ENCODE data around the gene AHSP. TPM values are rescaled to one million over a fixed set of nuclear protein-coding genes. Genes with fewer than 3 reads are reported as not detected.
"Not testable (repeated sequence)": the region's sequence is repeated elsewhere in the genome, so short reads cannot be mapped to it uniquely, and the experiment has no call there.

The AHSP gene
- not detected in 2 replicates for polyA plus RNA-seq (2014; cell fraction: cytosol; rRNA removed)
- not detected in 2 replicates for polyA plus RNA-seq (2014; cell fraction: nucleus; rRNA removed)

GRCh38 chr16:31527734-31528274 is at the start of gene AHSP:
Gene AHSP (plus strand): TSS chr16:31527900. CDS start chr16:31528140, 240 bp downstream.
- DNase-seq (ENCODE audit: low spot score) = no peak

GRCh38 chr16:31478956-31479355 is 48.7 kb upstream of the AHSP start:
- DNase-seq (ENCODE audit: low spot score) = no peak

- DNase-seq (ENCODE audit: low spot score) = no peak
Measured at GRCh38 chr16:31479751-31480150, 47.9 kb upstream of the AHSP start.

DNA sequence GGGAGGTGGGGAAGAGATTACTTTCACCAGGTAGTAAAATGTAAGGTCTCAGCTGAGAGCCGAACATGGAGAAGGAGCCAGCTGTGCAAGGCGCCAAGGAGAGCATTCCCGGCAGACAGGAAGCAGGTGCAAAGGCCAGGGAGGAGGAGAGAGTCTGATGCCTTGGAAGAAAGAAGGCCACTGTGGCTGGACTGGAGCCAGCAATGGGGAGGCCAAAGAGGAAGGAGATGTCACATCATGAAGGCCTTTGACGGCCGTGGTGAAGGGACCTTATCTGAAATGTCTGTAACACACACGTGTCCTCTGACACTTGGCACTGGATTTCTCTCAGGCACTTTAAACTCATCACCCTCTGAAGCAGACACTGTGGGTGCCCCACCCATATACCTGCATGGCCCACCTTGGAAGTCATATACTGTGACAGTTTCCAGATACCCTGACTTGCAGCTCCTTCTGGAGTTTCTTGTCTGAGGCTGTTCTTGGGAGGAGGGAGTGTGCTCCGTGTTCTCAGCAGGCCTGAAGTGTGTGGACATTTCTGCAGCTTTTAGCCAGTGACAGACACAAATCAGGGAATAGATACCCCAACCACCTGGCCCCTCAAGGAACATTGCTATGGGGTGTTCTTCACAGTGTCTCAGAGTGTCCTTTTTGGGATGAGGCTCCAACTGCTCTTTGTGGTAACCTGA is 46.7 kb upstream of the AHSP start:
- peak; percentile 21 for DNase-seq (ENCODE audit: low spot score)

GRCh38 chr16:31483081-31483480 is 44.6 kb upstream of the AHSP start, which contains the start of gene SLC5A2:
Gene SLC5A2 (plus strand): TSS chr16:31483123. CDS start chr16:31483137, 14 bp downstream.
- DNase-seq (ENCODE audit: low spot score) = no peak

DNA sequence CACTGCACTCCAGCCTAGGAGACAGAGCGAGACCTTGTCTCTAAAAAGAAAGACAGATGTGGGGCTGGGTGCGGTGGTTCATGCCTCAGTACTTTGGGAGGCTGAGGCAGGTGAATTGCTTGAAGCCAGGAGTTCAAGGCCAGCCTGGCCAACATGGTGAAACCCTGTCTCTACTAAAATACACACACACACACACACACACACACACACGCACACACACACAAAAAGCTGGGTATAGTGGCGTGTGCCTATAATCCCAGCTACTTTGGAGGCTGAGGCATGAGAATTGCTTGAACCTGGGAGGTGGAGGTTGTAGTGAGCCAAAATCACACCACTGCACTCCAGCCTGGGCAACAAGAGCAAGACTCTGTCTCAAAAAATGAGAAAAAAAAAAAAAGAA is 43.7 kb upstream of the AHSP start:
- DNase-seq (ENCODE audit: low spot score) = not testable (repeated sequence)

GRCh38 chr16:31484491-31485171 is 43.1 kb upstream of the AHSP start:
- DNase-seq (ENCODE audit: low spot score) = no peak

DNA sequence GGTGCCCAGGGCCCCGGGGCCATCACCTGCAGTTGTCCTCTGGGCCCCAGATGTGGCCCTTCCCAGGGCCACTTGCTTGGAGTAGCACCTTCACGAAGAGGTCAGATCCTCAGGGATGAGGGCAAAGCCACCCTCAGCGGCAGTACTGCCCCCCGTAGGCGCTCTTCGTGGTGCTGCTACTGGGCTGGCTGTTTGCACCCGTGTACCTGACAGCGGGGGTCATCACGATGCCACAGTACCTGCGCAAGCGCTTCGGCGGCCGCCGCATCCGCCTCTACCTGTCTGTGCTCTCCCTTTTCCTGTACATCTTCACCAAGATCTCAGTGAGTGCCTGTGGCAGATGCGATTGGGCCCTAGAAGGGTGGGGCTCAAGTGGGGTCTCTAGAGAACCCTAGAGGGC is 42.1 kb upstream of the AHSP start:
- DNase-seq (ENCODE audit: low spot score) = no peak

DNA sequence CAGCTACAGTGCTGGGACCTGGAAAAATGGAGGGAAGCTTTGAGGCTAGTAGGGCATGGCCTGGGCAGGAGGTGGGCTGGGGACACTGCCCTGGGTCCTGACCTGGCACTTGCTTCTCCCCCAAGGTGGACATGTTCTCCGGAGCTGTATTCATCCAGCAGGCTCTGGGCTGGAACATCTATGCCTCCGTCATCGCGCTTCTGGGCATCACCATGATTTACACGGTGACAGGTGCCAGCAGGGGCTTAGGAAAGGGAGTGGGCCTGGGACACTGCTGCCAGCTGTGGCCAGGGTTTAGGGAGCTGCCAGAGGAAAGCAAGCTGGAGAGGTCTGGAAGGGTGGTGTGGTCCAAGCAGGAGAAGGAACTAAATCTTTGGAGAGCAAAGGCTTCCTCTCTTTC is 41.7 kb upstream of the AHSP start:
- no peak for DNase-seq (ENCODE audit: low spot score)

GRCh38 chr16:31487071-31487719 is 40.5 kb upstream of the AHSP start:
- DNase-seq (ENCODE audit: low spot score) = no peak

- DNase-seq (ENCODE audit: low spot score) = peak; percentile 62
Measured at GRCh38 chr16:31487720-31488467, 39.8 kb upstream of the AHSP start.

- no peak for DNase-seq (ENCODE audit: low spot score)
Measured at GRCh38 chr16:31488468-31489297, 39.0 kb upstream of the AHSP start.

GRCh38 chr16:31489298-31489564 is 38.5 kb upstream of the AHSP start:
- DNase-seq (ENCODE audit: low spot score) = no peak

DNA sequence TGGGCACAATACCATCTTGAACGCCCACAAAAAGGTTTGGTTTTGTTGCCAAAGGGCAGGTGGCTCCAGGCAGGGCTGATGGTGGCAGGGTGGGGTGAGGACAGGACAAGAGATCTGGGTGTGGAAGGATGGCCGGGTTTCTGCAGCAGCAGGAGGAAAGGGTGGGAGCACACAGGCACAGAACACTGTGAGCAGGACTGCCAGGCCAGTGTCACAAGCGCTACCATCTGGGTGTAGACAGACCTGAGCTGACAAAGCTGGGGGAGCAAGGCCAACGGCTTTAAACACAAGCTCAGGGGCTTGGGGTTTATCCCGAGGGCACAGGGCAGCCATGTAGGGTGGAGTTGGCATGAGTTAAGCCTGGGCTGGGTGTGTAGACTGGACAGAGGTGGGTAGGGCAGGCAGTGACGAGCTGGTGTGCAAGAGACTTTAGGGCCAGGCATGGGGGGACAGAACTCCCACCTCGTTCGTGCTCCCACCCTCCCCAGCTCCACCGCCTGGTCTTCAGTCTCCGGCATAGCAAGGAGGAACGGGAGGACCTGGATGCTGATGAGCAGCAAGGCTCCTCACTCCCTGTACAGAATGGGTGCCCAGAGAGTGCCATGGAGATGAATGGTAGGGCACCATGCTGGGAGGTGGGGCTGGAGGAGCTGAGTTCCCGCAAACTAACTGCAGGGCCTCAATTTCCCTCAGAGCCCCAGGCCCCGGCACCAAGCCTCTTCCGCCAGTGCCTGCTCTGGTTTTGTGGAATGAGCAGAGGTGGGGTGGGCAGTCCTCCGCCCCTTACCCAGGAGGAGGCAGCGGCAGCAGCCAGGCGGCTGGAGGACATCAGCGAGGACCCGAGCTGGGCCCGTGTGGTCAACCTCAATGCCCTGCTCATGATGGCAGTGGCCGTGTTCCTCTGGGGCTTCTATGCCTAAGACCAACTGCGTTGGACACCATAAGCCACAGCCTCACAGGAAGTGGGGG is 37.8 kb upstream of the AHSP start:
- no peak for DNase-seq (ENCODE audit: low spot score)

DNA sequence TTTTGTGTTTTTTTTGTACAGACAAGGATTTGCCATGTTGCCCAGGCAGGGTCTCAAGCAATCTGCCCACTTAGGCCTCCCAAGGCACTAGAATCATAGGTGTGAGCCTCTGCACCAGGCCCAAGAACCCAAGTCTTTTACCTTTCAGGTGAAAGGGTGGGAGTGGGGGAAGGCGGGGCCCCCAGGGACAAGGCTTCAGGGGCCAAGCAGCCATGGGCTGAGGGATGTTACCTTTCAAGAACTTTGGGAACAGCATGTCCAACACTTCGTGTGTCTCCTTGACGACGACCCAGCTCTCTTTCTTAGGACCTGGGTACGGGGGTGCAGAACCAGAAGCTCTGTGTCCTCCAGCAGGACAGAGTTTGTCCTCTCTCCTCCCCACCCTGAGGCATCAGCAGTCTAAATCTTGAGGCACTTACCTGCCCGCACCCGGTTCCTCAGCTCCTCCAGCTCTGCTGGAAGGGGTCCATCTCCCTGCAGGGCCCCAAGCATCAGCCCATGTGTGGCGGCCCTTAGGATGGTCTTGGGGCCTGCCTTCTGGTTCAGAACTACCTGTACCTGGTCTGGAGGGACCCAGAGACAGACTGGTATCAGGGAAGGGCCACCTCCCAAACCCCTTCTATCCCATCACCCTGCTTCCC is 35.8 kb upstream of the AHSP start:
- DNase-seq (ENCODE audit: low spot score) = no peak

- DNase-seq (ENCODE audit: low spot score) = no peak
Measured at GRCh38 chr16:31493506-31494125, 34.1 kb upstream of the AHSP start.

DNA sequence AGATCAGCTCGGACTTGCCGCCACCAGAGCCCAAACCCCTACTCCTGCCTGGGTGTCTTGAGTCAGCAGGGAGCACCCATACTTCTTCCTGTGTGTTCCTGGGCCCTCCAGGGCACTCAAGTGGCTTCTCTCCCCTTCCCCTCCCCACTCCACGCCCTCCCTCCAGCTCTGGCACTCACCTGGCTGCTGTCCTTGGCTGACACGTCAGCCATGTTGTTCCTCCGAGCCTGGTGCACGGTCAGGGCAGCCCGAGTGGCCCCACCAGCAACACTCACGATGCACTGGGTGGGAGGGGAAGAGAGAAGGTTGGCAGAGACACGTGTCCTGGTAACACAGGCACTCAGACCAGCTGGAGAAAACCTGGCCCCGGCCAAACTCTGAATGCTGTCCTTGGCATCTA is 31.0 kb upstream of the AHSP start:
- no peak for DNase-seq (ENCODE audit: low spot score)

DNA sequence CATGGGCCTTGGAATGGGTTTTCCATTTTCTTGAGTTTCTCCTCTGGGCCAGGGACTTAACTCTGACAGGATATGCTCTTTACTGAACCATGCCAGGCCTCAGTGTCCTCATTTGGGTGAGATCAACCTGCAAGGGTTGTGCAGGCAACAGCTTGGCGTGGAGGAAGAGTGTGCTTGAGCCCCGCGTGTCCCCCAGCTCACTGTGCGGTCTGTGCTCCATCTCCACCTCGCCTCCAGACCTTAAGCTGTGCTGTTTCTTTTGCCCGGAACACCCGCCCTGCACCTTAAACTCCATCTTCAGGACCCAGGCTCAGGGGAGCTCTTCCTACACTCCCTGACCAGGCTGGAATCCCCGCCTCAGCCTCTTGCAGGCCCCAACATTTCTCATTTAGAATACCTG is 29.2 kb upstream of the AHSP start:
- DNase-seq (ENCODE audit: low spot score) = no peak

DNA sequence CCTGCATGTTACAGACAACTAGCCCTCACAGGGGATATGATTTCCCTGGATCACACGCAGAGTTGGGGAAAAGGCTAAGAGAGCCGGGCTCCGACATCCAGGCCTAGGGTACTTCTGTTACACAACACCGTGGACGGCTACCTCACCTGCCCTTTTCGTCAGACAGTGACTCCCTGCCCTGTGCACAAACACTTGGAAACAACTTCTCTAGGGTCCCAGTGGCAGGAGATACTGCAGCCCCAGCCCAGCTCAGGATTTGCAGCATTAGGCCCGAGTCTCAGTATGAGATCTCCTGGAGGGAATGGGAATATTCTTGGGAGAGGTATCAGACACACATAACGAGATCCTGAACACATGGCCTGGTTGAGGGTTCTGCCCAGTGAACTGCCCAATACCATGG is 27.8 kb upstream of the AHSP start:
- DNase-seq (ENCODE audit: low spot score) = no peak
